WI38 (cell line): Measurements from ENCODE around the gene RNF224.

ENCODE experiments used
- H3K4me3 ChIP-seq: 2 replicates; pipeline ENCODE4 v1.5.1; 2011; ENCODE audit warnings: low read depth, mild to moderate bottlenecking, control low read depth, low read length
- TF ChIP-seq, protein P1 (sequence below): IDR thresholded peaks from 2 replicates; pipeline ENCODE4 v1.5.1; 2012; ENCODE audit warnings: low read depth, mild to moderate bottlenecking, control low read depth, low read length

Gene RNF224

DNA sequence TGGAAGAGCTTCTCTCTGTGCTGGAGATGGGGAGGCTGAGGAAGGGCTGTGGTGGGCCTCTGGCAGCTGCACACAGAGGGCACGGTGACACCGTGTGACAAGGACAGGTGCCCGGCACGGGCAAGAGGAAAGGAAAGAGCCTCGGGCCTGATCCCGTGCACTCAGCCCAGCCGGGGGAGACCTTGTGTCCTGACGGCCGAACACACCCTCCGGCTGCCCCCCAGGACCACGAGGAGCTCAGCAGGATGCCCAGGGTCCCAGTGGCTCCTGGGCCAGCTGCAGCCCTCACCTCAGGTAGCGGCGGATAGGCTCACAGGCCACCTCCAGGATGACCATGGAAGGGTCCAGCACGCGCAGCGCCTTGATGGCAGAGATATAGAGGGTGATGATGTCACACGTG lies 44.5 kb upstream of the RNF224 start:
- TF ChIP-seq, protein P1, sequence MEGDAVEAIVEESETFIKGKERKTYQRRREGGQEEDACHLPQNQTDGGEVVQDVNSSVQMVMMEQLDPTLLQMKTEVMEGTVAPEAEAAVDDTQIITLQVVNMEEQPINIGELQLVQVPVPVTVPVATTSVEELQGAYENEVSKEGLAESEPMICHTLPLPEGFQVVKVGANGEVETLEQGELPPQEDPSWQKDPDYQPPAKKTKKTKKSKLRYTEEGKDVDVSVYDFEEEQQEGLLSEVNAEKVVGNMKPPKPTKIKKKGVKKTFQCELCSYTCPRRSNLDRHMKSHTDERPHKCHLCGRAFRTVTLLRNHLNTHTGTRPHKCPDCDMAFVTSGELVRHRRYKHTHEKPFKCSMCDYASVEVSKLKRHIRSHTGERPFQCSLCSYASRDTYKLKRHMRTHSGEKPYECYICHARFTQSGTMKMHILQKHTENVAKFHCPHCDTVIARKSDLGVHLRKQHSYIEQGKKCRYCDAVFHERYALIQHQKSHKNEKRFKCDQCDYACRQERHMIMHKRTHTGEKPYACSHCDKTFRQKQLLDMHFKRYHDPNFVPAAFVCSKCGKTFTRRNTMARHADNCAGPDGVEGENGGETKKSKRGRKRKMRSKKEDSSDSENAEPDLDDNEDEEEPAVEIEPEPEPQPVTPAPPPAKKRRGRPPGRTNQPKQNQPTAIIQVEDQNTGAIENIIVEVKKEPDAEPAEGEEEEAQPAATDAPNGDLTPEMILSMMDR: no peak
- H3K4me3 ChIP-seq: no peak overlapping the region

GRCh38 chr9:137183980-137184595 lies 43.2 kb upstream of the RNF224 start:
- TF ChIP-seq, protein P1: no peak

DNA sequence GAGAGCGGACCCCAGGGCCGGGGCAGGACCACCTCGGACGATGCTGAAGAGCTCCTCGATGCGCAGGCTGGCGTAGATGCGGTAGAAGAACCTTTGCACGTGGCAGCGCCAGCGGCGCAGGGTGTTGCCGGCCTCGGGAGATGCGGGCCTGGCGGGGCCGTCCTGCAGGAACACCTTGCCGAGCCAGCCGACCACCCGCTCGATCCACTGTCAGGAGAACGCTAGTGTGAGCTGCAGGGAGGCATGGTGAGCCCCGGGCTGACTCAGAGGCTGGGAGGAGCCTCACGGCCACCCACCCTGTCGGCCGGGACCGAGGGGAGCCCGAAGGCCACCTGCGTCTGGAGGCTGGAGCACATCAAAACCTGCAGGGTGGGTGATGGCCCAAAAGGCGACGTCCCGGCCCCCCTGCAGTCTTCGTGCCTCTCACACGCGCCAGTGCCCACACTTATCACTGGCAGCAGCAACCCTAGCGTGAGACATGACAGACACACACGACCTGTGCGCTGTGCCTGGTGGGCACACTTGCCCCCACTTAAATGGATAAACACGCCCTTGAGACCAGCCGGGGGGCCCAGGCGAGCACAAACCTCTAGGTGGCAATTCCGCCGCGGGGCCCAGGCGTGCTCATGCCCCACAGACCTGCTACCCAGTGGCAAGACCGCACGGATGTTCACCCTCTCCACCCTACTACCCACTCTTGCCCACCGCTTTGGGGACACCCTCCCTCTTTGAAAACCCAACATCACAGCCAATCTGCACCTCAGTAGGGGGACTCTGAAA lies 42.2 kb upstream of the RNF224 start:
- no peak overlapping the region for H3K4me3 ChIP-seq
- TF ChIP-seq, protein P1: no peak

More at GRCh38 chr9:137183980-137184595, 43.2 kb upstream of the RNF224 start:
- H3K4me3 ChIP-seq: no peak overlapping the region

DNA sequence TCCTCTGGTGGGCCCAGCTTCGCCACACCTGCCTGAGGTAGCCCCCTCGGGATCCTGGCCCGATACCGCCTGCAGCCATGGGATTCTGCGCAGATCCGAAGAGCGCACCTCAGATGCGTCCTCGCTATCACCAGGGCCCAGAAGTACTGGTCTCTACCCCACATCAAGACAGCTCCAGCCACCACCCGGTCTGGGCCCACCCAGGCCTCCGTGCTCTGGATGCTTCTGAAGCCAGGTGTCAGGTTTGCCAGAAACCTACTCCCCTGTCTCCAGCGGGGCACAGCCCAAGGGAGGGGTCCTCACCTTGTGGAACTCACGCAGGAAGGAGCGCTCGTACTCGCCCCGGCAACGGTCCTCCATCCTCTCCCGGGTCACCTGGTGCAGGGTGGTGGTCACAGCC lies 41.4 kb upstream of the RNF224 start:
- TF ChIP-seq, protein P1: no peak
- no peak overlapping the region for H3K4me3 ChIP-seq

DNA sequence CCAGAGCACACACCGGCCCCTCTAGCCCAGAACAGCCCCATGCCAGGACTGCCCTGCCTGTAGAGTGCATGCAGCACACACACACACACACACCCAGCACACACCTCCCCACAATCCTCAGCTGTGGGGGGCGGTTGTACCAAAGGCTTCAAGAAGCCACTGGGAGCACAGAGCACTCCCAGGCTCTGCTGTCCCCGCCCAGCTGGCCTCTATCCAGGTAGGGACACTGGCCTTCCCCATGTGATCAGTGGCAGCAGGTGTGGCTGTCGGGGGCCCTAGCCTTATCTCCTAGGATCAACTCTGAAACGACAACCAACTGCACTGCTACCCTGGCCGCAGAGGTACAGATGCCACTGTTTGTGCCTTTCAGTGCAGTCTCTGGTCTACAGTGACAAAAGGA lies 40.9 kb upstream of the RNF224 start:
- TF ChIP-seq, protein P1: no peak
- H3K4me3 ChIP-seq: no peak overlapping the region

GRCh38 chr9:137187386-137187785 lies 39.9 kb upstream of the RNF224 start:
- peak overlapping the region; percentile 82 for H3K4me3 ChIP-seq
- TF ChIP-seq, protein P1: no peak

DNA sequence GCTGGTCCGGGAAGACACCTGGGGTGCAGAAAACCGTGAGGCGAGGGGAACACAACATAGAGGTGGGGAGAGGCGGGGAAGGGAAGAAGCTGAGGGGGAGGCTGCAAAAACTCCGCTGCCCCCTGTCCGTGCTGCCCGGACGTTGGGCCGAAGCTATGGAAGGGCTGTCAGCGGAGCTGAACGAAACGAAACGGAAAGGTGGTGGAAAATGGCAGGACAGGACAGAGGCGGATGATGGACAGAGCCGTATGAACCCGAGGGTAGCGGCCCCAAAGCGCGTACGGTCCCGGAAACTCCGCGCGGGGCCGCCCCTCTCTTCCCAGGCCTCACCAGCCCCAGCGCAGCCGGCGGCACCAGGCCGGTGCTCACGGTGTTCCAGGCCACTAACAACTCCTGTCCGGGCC lies 39.2 kb upstream of the RNF224 start:
- TF ChIP-seq, protein P1: no peak
- peak overlapping the region; percentile 82 for H3K4me3 ChIP-seq
